NCI-H345 treated with DMSO at 0.1 percent for 48 hours (cell line): ENCODE measurements around the gene BNC2.
"Not testable (repeated sequence)": the region's sequence is repeated elsewhere in the genome, so short reads cannot be mapped to it uniquely, and the experiment has no call there.

Source experiments
- DNase-seq: peaks from one replicate; lab custom pipeline; 2025; ENCODE audit not compliant: unreplicated experiment; lab: John Stamatoyannopoulos, UW

Gene BNC2

GRCh38 chr9:16870596-16871335, at the start of gene BNC2:
Gene BNC2 (minus strand): TSS chr9:16870670. CDS start chr9:16870648, 22 bp downstream.
- DNase-seq, result no peak

- DNase-seq, result no peak
Observed at GRCh38 chr9:16918920-16919319, 48.5 kb upstream of the BNC2 start.

GRCh38 chr9:16915126-16915831, 44.8 kb upstream of the BNC2 start:
- DNase-seq, result no peak

GRCh38 chr9:16912197-16912596, 41.7 kb upstream of the BNC2 start:
- DNase-seq, result no peak

GRCh38 chr9:16908206-16908605, 37.7 kb upstream of the BNC2 start:
- DNase-seq, result not testable (repeated sequence)

- no peak for DNase-seq
Observed at GRCh38 chr9:16904655-16905054, 34.2 kb upstream of the BNC2 start.

GRCh38 chr9:16901590-16901989, 31.1 kb upstream of the BNC2 start:
- no peak for DNase-seq

GRCh38 chr9:16899606-16900005, 29.1 kb upstream of the BNC2 start:
- DNase-seq, result no peak

GRCh38 chr9:16898464-16898863, 28.0 kb upstream of the BNC2 start:
- DNase-seq, result no peak

- DNase-seq, result no peak
Observed at GRCh38 chr9:16888594-16888993, 18.1 kb upstream of the BNC2 start.

- no peak for DNase-seq
Observed at GRCh38 chr9:16885931-16886330, 15.5 kb upstream of the BNC2 start.

GRCh38 chr9:16884952-16885513, 14.6 kb upstream of the BNC2 start:
- DNase-seq, result no peak

GRCh38 chr9:16884373-16884772, 13.9 kb upstream of the BNC2 start:
- DNase-seq, result no peak

- DNase-seq, result no peak
Observed at GRCh38 chr9:16883586-16883985, 13.1 kb upstream of the BNC2 start.

- not testable (repeated sequence) for DNase-seq
Observed at GRCh38 chr9:16882440-16882839, 12.0 kb upstream of the BNC2 start.

- no peak for DNase-seq
Observed at GRCh38 chr9:16879416-16879815, 8.9 kb upstream of the BNC2 start.

- no peak for DNase-seq
Observed at GRCh38 chr9:16877256-16877655, 6.8 kb upstream of the BNC2 start.

GRCh38 chr9:16873126-16873802, 2.8 kb upstream of the BNC2 start:
- no peak for DNase-seq

GRCh38 chr9:16871336-16872151, 1.1 kb upstream of the BNC2 start:
- DNase-seq, result no peak

- DNase-seq, result no peak
Observed at GRCh38 chr9:16869882-16870595, 431 bp downstream of the BNC2 start.
